SK-N-SH (cell line): ENCODE measurements around the gene LGALS3. TPM values are rescaled to one million over a fixed set of nuclear protein-coding genes. Genes with fewer than 3 reads are reported as not detected.

Source experiments
- CTCF ChIA-PET: fragments of 300-600, 350-600 bp; formaldehyde crosslinking; extraction: SDS; loops from one replicate; lab custom pipeline; 2021; lab: Yijun Ruan, JAX
- POLR2A ChIA-PET: fragments of 350-600 bp; sonication (Branson Sonifier 250); formaldehyde crosslinking; extraction: SDS; loops from one replicate; lab custom pipeline; 2020; ENCODE audit warnings: antibody characterized with exemption, inconsistent platforms; lab: Yijun Ruan, JAX
- DNase-seq: peaks from one replicate; pipeline ENCODE4 v3.0.0; 2012
- H2AFZ ChIP-seq: fragments of 200-600 bp; sonication (generic); 2 replicates; pipeline ENCODE4 v1.8.1; 2016; ENCODE audit warnings: antibody characterized with exemption, mild to moderate bottlenecking, low read depth
- H3F3A ChIP-seq: fragments of 200-600 bp; sonication (generic); replicated peaks from 2 replicates; pipeline ENCODE3; 2016; ENCODE audit warnings: antibody characterized with exemption, mild to moderate bottlenecking; ENCODE audit not compliant: insufficient read depth
- H3K27ac ChIP-seq, 2 experiments: fragments of 200-500 bp in 1 of 2; fragments of 200-600 bp in 1 of 2; sonication (Bioruptor generic) in 1 of 2; sonication (generic), shearing (Covaris generic) in 1 of 2; 2 replicates each; pipeline versions ENCODE4 v1.5.1 to v1.6.1; 2014 to 2016; ENCODE audit warnings: low read depth in 2 of 2, inconsistent platforms in 1 of 2, low read length in 1 of 2, mild to moderate bottlenecking in 1 of 2, mixed read lengths in 1 of 2
- H3K27me3 ChIP-seq: fragments of 200-600 bp; sonication (generic), shearing (Covaris generic); 2 replicates; pipeline ENCODE4 v1.6.1; 2016; ENCODE audit warnings: mixed run types; ENCODE audit not compliant: insufficient read depth
- H3K36me3 ChIP-seq, 2 experiments: fragments of 200-500 bp in 1 of 2; fragments of 200-600 bp in 1 of 2; sonication (Bioruptor generic) in 1 of 2; sonication (generic) in 1 of 2; replicated peaks in 1 of 2; 2 replicates each; pipeline versions ENCODE3 to v1.5.1; 2014 to 2016; ENCODE audit warnings: low read length in 1 of 2, mild to moderate bottlenecking in 1 of 2; ENCODE audit not compliant: insufficient read depth in 2 of 2, control insufficient read depth in 1 of 2
- H3K4me1 ChIP-seq, 2 experiments: fragments of 200-500 bp in 1 of 2; fragments of 200-600 bp in 1 of 2; sonication (Bioruptor generic) in 1 of 2; sonication (generic), shearing (Covaris generic) in 1 of 2; 2 replicates each; pipeline versions ENCODE4 v1.5.1 to v1.6.1; 2014 to 2016; ENCODE audit warnings: low read depth in 1 of 2, low read length in 1 of 2, mixed run types in 1 of 2; ENCODE audit not compliant: insufficient read depth in 2 of 2, control insufficient read depth in 1 of 2
- H3K4me2 ChIP-seq: fragments of 200-600 bp; sonication (generic), shearing (Covaris generic); 2 replicates; pipeline ENCODE4 v1.6.1; 2017; ENCODE audit warnings: mixed run types
- H3K4me3 ChIP-seq, 2 experiments: fragments of 200-500 bp in 1 of 2; fragments of 200-600 bp in 1 of 2; sonication (Bioruptor generic) in 1 of 2; sonication (generic), shearing (Covaris generic) in 1 of 2; 2 replicates each; pipeline versions ENCODE4 v1.5.1 to v1.8.1; 2014 to 2016; ENCODE audit warnings: low read depth in 2 of 2, inconsistent platforms in 1 of 2, low read length in 1 of 2, mild to moderate bottlenecking in 1 of 2, mixed read lengths in 1 of 2, moderate library complexity in 1 of 2
- H3K79me2 ChIP-seq: fragments of 200-600 bp; sonication (generic); 2 replicates; pipeline ENCODE4 v1.8.1; 2017; ENCODE audit warnings: mild to moderate bottlenecking; ENCODE audit not compliant: insufficient read depth
- H3K9ac ChIP-seq: fragments of 200-600 bp; sonication (generic); 2 replicates; pipeline ENCODE4 v1.6.1; 2017; ENCODE audit warnings: mixed run types
- H3K9me2 ChIP-seq: fragments of 200-600 bp; sonication (generic); 2 replicates; pipeline ENCODE4 v1.6.1; 2017; ENCODE audit warnings: mixed run types
- H3K9me3 ChIP-seq: fragments of 200-600 bp; sonication (generic); 2 replicates; pipeline ENCODE4 v1.6.1; 2017; ENCODE audit warnings: mixed run types, mild to moderate bottlenecking, moderate library complexity
- H4K20me1 ChIP-seq: fragments of 200-600 bp; sonication (generic); 2 replicates; pipeline ENCODE4 v1.6.1; 2017; ENCODE audit warnings: mild to moderate bottlenecking, mixed run types; ENCODE audit not compliant: insufficient read depth
- CHD2 ChIP-seq: fragments of 150-350 bp; IDR thresholded peaks from 2 replicates; pipeline ENCODE4 v1.6.1; 2018; ENCODE audit warnings: low read length; ENCODE audit not compliant: partially characterized antibody
- CTCF ChIP-seq: fragments of 200-600 bp; sonication (generic); IDR thresholded peaks from 2 replicates; pipeline ENCODE4 v1.6.1; 2017; ENCODE audit warnings: antibody characterized with exemption, mild to moderate bottlenecking, moderate library complexity
- EP300 ChIP-seq, 2 experiments: IDR thresholded peaks; 2 replicates each; pipeline versions ENCODE4 v1.4.0 to v1.6.1; 2012; ENCODE audit warnings: borderline replicate concordance in 1 of 2, low read depth in 1 of 2, low read length in 1 of 2
- IRF3 ChIP-seq: fragments of 150-350 bp; IDR thresholded peaks from 2 replicates; pipeline ENCODE4 v1.6.1; 2016; ENCODE audit warnings: mild to moderate bottlenecking, low read depth, low read length
- JUND ChIP-seq: IDR thresholded peaks from 2 replicates; pipeline ENCODE4 v1.4.0; 2012
- MEF2A ChIP-seq: IDR thresholded peaks from 2 replicates; pipeline ENCODE4 v1.4.0; 2012; ENCODE audit warnings: low read depth, borderline replicate concordance
- MXI1 ChIP-seq: IDR thresholded peaks from 2 replicates; pipeline ENCODE4 v1.6.1; 2012; ENCODE audit warnings: mild to moderate bottlenecking, low read depth, low read length, improper control_type of control experiment
- NFIC ChIP-seq: IDR thresholded peaks from 2 replicates; pipeline ENCODE4 v1.4.0; 2012; ENCODE audit warnings: borderline replicate concordance
- NRF1 ChIP-seq: IDR thresholded peaks from 2 replicates; pipeline ENCODE4 v1.6.1; 2012; ENCODE audit warnings: low read depth, mild to moderate bottlenecking, low read length
- POLR2AphosphoS5 ChIP-seq: IDR thresholded peaks from 2 replicates; pipeline ENCODE4 v1.6.1; 2012; ENCODE audit warnings: low read depth, low read length
- RXRA ChIP-seq: IDR thresholded peaks from 2 replicates; pipeline ENCODE4 v1.4.0; 2012; ENCODE audit warnings: low read depth, mild to moderate bottlenecking, borderline replicate concordance
- SMC3 ChIP-seq: IDR thresholded peaks from 2 replicates; pipeline ENCODE4 v1.6.1; 2012; ENCODE audit warnings: low read depth, low read length, improper control_type of control experiment
- TAF1 ChIP-seq: IDR thresholded peaks from 2 replicates; pipeline ENCODE4 v1.6.1; 2012; ENCODE audit warnings: low read depth, mild to moderate bottlenecking, low read length, moderate library complexity, borderline replicate concordance
- TCF12 ChIP-seq: IDR thresholded peaks from 2 replicates; pipeline ENCODE4 v1.4.0; 2012
- TEAD4 ChIP-seq: IDR thresholded peaks from 2 replicates; pipeline ENCODE4 v1.4.0; 2012; ENCODE audit warnings: mild to moderate bottlenecking, borderline replicate concordance; ENCODE audit not compliant: insufficient read depth
- WGBS: methylation state at CpG from one replicate; pipeline ENCODE4 v1.1.6; 2017; ENCODE audit warnings: low lambda C conversion rate; 5-methylcytosine and 5-hydroxymethylcytosine counted together
- polyA plus RNA-seq, 3 experiments: library from polyadenylated mRNA; depleted of rRNA; stranded (reverse); fragments of >200 nt; gene quantifications; 2 replicates each; pipeline ENCODE4 v1.2.3, GENCODE V29; 2012
- TF ChIP-seq, protein P1 (sequence below): IDR thresholded peaks from 2 replicates; pipeline ENCODE4 v1.4.0; 2012; ENCODE audit warnings: low read depth
- TF ChIP-seq, protein P2 (sequence below): fragments of 150-350 bp; IDR thresholded peaks from 2 replicates; pipeline ENCODE4 v1.6.1; 2017; ENCODE audit warnings: antibody characterized with exemption, low read length, low read depth, borderline replicate concordance

The LGALS3 gene
- polyA plus RNA-seq, 1 of the 3 experiments (the other 2 are of a cell fraction): 59.8 TPM

DNA sequence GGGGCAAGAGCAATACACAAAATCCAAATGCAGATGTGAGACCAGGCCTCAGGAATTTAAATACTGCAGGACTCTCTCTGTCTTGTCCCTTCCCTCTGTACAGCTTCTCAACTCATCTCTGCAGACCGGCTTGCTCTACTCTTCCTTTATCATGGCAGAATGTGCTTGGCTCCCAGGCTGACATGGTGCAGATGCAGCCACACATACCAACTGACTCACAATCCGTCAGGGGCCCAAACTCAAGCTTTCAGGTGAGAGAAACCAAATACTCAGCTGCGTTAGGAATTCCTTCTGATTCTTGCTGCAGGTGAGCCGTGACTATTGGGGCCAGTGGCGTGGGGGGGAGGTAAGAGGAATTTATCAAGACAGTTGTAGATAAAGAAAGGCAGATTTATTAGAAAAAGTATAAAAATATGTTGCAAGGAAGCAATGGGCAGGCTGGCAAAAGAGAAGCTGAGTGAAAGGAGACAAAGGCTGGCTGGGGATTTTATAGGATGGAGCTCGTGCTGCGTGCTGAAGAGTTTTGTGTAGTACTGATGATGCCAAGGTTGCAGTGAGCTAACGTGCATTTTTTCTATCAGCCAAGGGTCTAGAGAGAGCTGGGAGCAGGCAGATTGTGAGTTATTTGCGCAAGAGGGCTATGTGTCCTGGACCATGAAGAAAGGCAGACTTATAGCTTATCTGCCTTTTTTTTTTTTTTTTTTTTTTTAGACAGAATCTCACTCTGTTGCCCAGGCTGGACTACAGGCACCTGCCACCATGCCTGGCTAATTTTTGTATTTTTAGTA, 5.0 kb upstream of the LGALS3 start (continued):
- TF ChIP-seq IRF3 (no peak), TEAD4 (no peak)

- H3K79me2 ChIP-seq: peaks cover 2% of the 10 kb centered on the region; the same call in 1 of the 2 replicates
- no peak overlapping the region for H3K4me3 ChIP-seq
- no peaks in the 10 kb centered on the region for H3K9me3 ChIP-seq
- POLR2A ChIA-PET: no interaction called here
- H2AFZ ChIP-seq: no peak overlapping the region
- no peak overlapping the region for H3K9ac ChIP-seq
- no peaks in the 10 kb centered on the region for H3K9me2 ChIP-seq
- WGBS: 95% methylated on average over 8 of the region's 8 CpGs
- CTCF ChIA-PET: interaction anchor here (0.7 to 3.3 kb wide), 4 partner anchors 9 to 36 kb away, joined by 3 to 10 read pairs (median 6); no protein-coding TSS in a partner anchor
- no peak for DNase-seq
- peaks cover 7 to 15% of the 10 kb centered on the region in 2 experiments for H3K4me1 ChIP-seq
- peaks cover 12% of the 10 kb centered on the region for H3F3A ChIP-seq
- no peak overlapping the region for H3K27ac ChIP-seq
- H3K36me3 ChIP-seq: no peaks in the 10 kb centered on the region
- TF ChIP-seq MXI1 (no peak), TAF1 (no peak)
- no peak overlapping the region for H3K4me2 ChIP-seq
- H3K27me3 ChIP-seq: no peaks in the 10 kb centered on the region
- no peaks in the 10 kb centered on the region for H4K20me1 ChIP-seq
These were observed 4.2 kb upstream of the LGALS3 start for GRCh38 chr14:55124774-55125386.

DNA sequence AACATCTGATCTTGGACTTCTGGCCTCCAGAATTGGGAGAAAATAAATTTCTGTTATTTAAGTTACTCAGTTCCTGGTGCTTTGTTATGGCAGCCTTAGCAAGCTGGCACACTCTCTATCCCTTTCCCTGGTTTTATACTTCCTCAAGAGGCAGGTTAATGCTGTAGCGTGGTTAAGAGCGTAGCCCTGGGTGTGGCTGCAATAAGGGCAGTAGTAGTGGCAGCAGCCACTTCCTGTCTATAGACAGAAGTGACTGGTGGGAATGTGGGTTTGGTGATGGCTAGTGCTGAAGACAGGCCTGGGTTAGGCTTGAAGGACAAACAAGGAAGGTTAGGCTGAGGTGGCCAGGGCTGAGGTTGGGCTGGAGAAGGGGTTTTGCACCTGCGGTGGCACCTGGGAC, 3.6 kb upstream of the LGALS3 start:
- H3F3A ChIP-seq: peaks cover 12% of the 10 kb centered on the region
- H3K9me3 ChIP-seq: no peaks in the 10 kb centered on the region
- POLR2A ChIA-PET: no interaction called here
- no peaks in the 10 kb centered on the region for H3K36me3 ChIP-seq
- DNase-seq: no peak
- no peak overlapping the region for H3K27ac ChIP-seq
- no peak overlapping the region; the same call in 1 of the 2 replicates for H2AFZ ChIP-seq
- 98% methylated on average over 3 of the region's 3 CpGs for WGBS
- H3K9me2 ChIP-seq: no peaks in the 10 kb centered on the region
- H3K4me3 ChIP-seq: no peak overlapping the region
- H4K20me1 ChIP-seq: no peaks in the 10 kb centered on the region
- H3K9ac ChIP-seq: no peak overlapping the region
- CTCF ChIA-PET: interaction anchor here (0.7 to 1.8 kb wide), 3 partner anchors 8 to 36 kb away, joined by 3 to 7 read pairs (median 6); no protein-coding TSS in a partner anchor
- H3K4me2 ChIP-seq: no peak overlapping the region
- H3K4me1 ChIP-seq: peaks cover 7 to 18% of the 10 kb centered on the region in 2 experiments
- peaks cover 8% of the 10 kb centered on the region for H3K79me2 ChIP-seq
- no peaks in the 10 kb centered on the region for H3K27me3 ChIP-seq
- no peak for TF ChIP-seq TAF1
- no peak for TF ChIP-seq NRF1
- TF ChIP-seq JUND: no peak
- TF ChIP-seq POLR2AphosphoS5: no peak
- TF ChIP-seq RXRA: no peak
- TF ChIP-seq MXI1: no peak
- TF ChIP-seq MEF2A: no peak
- no peak for TF ChIP-seq CHD2
- TF ChIP-seq, protein P1, sequence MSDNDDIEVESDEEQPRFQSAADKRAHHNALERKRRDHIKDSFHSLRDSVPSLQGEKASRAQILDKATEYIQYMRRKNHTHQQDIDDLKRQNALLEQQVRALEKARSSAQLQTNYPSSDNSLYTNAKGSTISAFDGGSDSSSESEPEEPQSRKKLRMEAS: no peak
- TF ChIP-seq SMC3: no peak
- TF ChIP-seq EP300 (IDR thresholded peaks at IDR 0.05; ENCODE audit: borderline replicate concordance in 1 of 2, low read depth in 1 of 2, low read length in 1 of 2): no peak
- TF ChIP-seq CTCF: no peak
- TF ChIP-seq, protein P2, sequence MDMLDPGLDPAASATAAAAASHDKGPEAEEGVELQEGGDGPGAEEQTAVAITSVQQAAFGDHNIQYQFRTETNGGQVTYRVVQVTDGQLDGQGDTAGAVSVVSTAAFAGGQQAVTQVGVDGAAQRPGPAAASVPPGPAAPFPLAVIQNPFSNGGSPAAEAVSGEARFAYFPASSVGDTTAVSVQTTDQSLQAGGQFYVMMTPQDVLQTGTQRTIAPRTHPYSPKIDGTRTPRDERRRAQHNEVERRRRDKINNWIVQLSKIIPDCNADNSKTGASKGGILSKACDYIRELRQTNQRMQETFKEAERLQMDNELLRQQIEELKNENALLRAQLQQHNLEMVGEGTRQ: no peak
- no peak for TF ChIP-seq NFIC
- TF ChIP-seq TCF12: no peak
